GM12878 (cell line): Measurements from ENCODE around the gene FAM184B. TPM values are rescaled to one million over a fixed set of nuclear protein-coding genes. Genes with fewer than 3 reads are reported as not detected.

Source experiments
- ATAC-seq: fragments of 200-7000 bp; cut with Tn5 transposase; 3 replicates; pipeline ENCODE4 v1.9.1; 2020; ENCODE audit warnings: mild to moderate bottlenecking, moderate library complexity
- BruUV-seq: library from RNA; stranded (reverse); fragments of 400-500 nt; replicated peaks from 2 replicates; lab custom pipeline; 2021; lab: Mats Ljungman, UMichigan
- CTCF ChIA-PET: fragments of 300-600 bp; sonication (Branson Sonifier 250); formaldehyde crosslinking; extraction: SDS; loops from one replicate; lab custom pipeline; 2021; ENCODE audit warnings: inconsistent platforms; lab: Yijun Ruan, JAX
- POLR2A ChIA-PET: fragments of 350-600 bp; formaldehyde crosslinking; extraction: SDS; loops from one replicate; lab custom pipeline; 2021; ENCODE audit warnings: inconsistent platforms; lab: Charles Lee
- RAD21 ChIA-PET: fragments of 300-600 bp; sonication (Branson Sonifier 250); formaldehyde crosslinking; loops from one replicate; lab custom pipeline; 2023; ENCODE audit warnings: antibody characterized with exemption; ENCODE audit not compliant: unreplicated experiment; lab: Charles Lee
- SMC1A ChIA-PET: fragments of 300-600 bp; sonication (Branson Sonifier 250); formaldehyde crosslinking; loops from one replicate; lab custom pipeline; 2023; ENCODE audit not compliant: unreplicated experiment, uncharacterized antibody; lab: Charles Lee
- DNase-seq: peaks from one replicate; pipeline ENCODE4 v3.0.0-alpha.2; 2011; ENCODE audit warnings: low read depth, low spot score
- FAIRE-seq: peaks from 3 replicates; lab custom pipeline; 2011; peaks lifted over from hg19 to GRCh38; lab: Jason Lieb, UNC
- H2AFZ ChIP-seq: 2 replicates; pipeline ENCODE4 v1.6.0; 2011; ENCODE audit warnings: low read depth, low read length, control low read depth; ENCODE audit not compliant: control insufficient read depth
- H3K27ac ChIP-seq: 2 replicates; pipeline ENCODE4 v1.5.1; 2011; ENCODE audit warnings: control low read depth; ENCODE audit not compliant: control insufficient read depth, insufficient read depth
- H3K27me3 ChIP-seq, 2 experiments: replicated peaks in 1 of 2; 2 replicates each; pipeline versions ENCODE4 v1.6.0 to v1.6.1; 2011; ENCODE audit warnings: low read length in 1 of 2; ENCODE audit not compliant: control insufficient read depth in 2 of 2, insufficient read depth in 2 of 2
- H3K36me3 ChIP-seq, 2 experiments: 2 replicates each; pipeline ENCODE4 v1.5.1; 2011; ENCODE audit warnings: low read length in 1 of 2; ENCODE audit not compliant: control insufficient read depth in 2 of 2, insufficient read depth in 2 of 2
- H3K4me1 ChIP-seq: 2 replicates; pipeline ENCODE4 v1.6.1; 2011; ENCODE audit warnings: mild to moderate bottlenecking, low read length, moderate library complexity, mixed read lengths; ENCODE audit not compliant: control insufficient read depth, insufficient read depth
- H3K4me2 ChIP-seq: 2 replicates; pipeline ENCODE4 v1.6.0; 2011; ENCODE audit warnings: control low read depth; ENCODE audit not compliant: control insufficient read depth, insufficient read depth
- H3K4me3 ChIP-seq: fragments of 200-600 bp; sonication (generic); 2 replicates; pipeline ENCODE4 v1.5.1; 2016
- H3K79me2 ChIP-seq: 2 replicates; pipeline ENCODE4 v1.6.0; 2011; ENCODE audit warnings: low read length; ENCODE audit not compliant: control insufficient read depth, insufficient read depth
- H3K9ac ChIP-seq: 2 replicates; pipeline ENCODE4 v1.8.0; 2011; ENCODE audit warnings: low read length, control low read depth, mixed read lengths; ENCODE audit not compliant: control insufficient read depth, insufficient read depth
- H3K9me3 ChIP-seq: replicated peaks from 3 replicates; pipeline ENCODE4 v1.5.1; 2011; ENCODE audit warnings: mild to moderate bottlenecking, low read length; ENCODE audit not compliant: control insufficient read depth, insufficient read depth
- H4K20me1 ChIP-seq: 2 replicates; pipeline ENCODE4 v1.6.0; 2011; ENCODE audit not compliant: control insufficient read depth, insufficient read depth
- CBFB ChIP-seq: IDR thresholded peaks from 2 replicates; pipeline ENCODE4 v1.6.1; 2016; ENCODE audit warnings: antibody characterized with exemption, low read depth
- CHD1 ChIP-seq: IDR thresholded peaks from 2 replicates; pipeline ENCODE4 v1.6.1; 2012; ENCODE audit warnings: low read depth, low read length, improper control_type of control experiment
- CREB1 ChIP-seq: IDR thresholded peaks from 2 replicates; pipeline ENCODE4 v1.6.1; 2012; ENCODE audit warnings: low read depth, mild to moderate bottlenecking, inconsistent platforms
- HDGF ChIP-seq: fragments of 450-650 bp; IDR thresholded peaks from 2 replicates; pipeline ENCODE4 v1.6.1; 2016; ENCODE audit warnings: antibody characterized with exemption
- IKZF2 ChIP-seq, 2 experiments: fragments of 450-650 bp; IDR thresholded peaks; 2 replicates each; pipeline ENCODE4 v1.6.1; 2017; ENCODE audit warnings: mild to moderate bottlenecking in 2 of 2, moderate library complexity in 2 of 2
- NFXL1 ChIP-seq: fragments of 450-650 bp; IDR thresholded peaks from 2 replicates; pipeline ENCODE4 v1.6.1; 2017; ENCODE audit warnings: antibody characterized with exemption, mild to moderate bottlenecking, borderline replicate concordance
- NFYA ChIP-seq: IDR thresholded peaks from 2 replicates; pipeline ENCODE4 v1.6.1; 2011; ENCODE audit warnings: low read depth, mild to moderate bottlenecking, low read length, improper control_type of control experiment, borderline replicate concordance
- POLR2A ChIP-seq: IDR thresholded peaks from 2 replicates; pipeline ENCODE4 v1.6.1; 2011; ENCODE audit warnings: low read depth, mild to moderate bottlenecking, low read length
- SIN3A ChIP-seq: IDR thresholded peaks from 2 replicates; pipeline ENCODE4 v1.6.1; 2012; ENCODE audit warnings: low read depth, low read length, improper control_type of control experiment
- SMAD1 ChIP-seq: fragments of 450-650 bp; IDR thresholded peaks from 2 replicates; pipeline ENCODE4 v1.6.1; 2018; ENCODE audit warnings: mild to moderate bottlenecking, low read depth; ENCODE audit not compliant: partially characterized antibody
- STAT1 ChIP-seq: fragments of 450-650 bp; conservative IDR thresholded peaks from 2 replicates; pipeline ENCODE4 v1.6.1; 2014; ENCODE audit warnings: antibody characterized with exemption, mild to moderate bottlenecking
- WRNIP1 ChIP-seq: IDR thresholded peaks from 2 replicates; pipeline ENCODE4 v1.6.1; 2011; ENCODE audit warnings: low read depth, low read length, improper control_type of control experiment, borderline replicate concordance
- WGBS: methylation state at CpG from one replicate; pipeline ENCODE4 v1.1.6; 2016; ENCODE audit warnings: low lambda C conversion rate; ENCODE audit not compliant: insufficient replicate concordance, insufficient coverage; ENCODE audit errors: missing lambda C conversion rate; 5-methylcytosine and 5-hydroxymethylcytosine counted together
- in situ Hi-C: fragments of 300-500 bp; cut with MboI; formaldehyde crosslinking; loops from 9 replicates; pipeline ENCODE4 v1.14.3; 2018; ENCODE audit warnings: mixed read lengths
- intact Hi-C: fragments of 100-400 bp; cut with micrococcal nuclease; formaldehyde crosslinking; loops from one replicate; pipeline ENCODE4 v1.14.2; 2022; ENCODE audit not compliant: unreplicated experiment
- polyA plus RNA-seq, 11 experiments: library from polyadenylated mRNA; depleted of rRNA in 4 of 11; unstranded in 6 of 11; stranded (reverse) in 5 of 11; fragments of >200 nt; fragmentation: Nextera tagmentation in 4 of 11; fragmentation: Illumina TruSeq in 1 of 11; extraction: Ambion mirVana in 4 of 11; extraction: Trizol in 1 of 11; gene quantifications; 1 replicate in 1 of 11; 2 replicates in 10 of 11; pipeline versions ENCODE4 v1.2.1 to v1.2.3, GENCODE V29; 2011 to 2016; ENCODE audit warnings: inconsistent platforms in 2 of 11, missing spikeins in 2 of 11, low read depth in 1 of 11
- total RNA-seq, 4 experiments: library from RNA; depleted of rRNA in 3 of 4; stranded (reverse); fragments of >200 nt in 3 of 4; fragmentation: Illumina TruSeq in 1 of 4; extraction: Trizol in 1 of 4; gene quantifications; 2 replicates each; pipeline versions ENCODE4 v1.2.1 to v1.2.3, GENCODE V29; 2013 to 2021
- TF ChIP-seq, protein P1 (sequence below): IDR thresholded peaks from 2 replicates; pipeline ENCODE4 v1.6.1; 2011; ENCODE audit warnings: low read depth, mild to moderate bottlenecking, low read length, moderate library complexity, borderline replicate concordance; ENCODE audit errors: extremely low read depth
- TF ChIP-seq, protein P2 (sequence below): IDR thresholded peaks from 2 replicates; pipeline ENCODE4 v1.6.1; 2012; ENCODE audit warnings: mild to moderate bottlenecking, low read depth, low read length
- TF ChIP-seq, protein P3 (sequence below): IDR thresholded peaks from 2 replicates; pipeline ENCODE4 v1.6.1; 2012; ENCODE audit warnings: low read length, inconsistent platforms

FAM184B gene
- total and polyA plus RNA-seq, 10 of the 15 experiments (the other 5 are each of a cell fraction or from before 2014, with no cell fraction given): under 0.01 TPM; not detected in 9

DNA sequence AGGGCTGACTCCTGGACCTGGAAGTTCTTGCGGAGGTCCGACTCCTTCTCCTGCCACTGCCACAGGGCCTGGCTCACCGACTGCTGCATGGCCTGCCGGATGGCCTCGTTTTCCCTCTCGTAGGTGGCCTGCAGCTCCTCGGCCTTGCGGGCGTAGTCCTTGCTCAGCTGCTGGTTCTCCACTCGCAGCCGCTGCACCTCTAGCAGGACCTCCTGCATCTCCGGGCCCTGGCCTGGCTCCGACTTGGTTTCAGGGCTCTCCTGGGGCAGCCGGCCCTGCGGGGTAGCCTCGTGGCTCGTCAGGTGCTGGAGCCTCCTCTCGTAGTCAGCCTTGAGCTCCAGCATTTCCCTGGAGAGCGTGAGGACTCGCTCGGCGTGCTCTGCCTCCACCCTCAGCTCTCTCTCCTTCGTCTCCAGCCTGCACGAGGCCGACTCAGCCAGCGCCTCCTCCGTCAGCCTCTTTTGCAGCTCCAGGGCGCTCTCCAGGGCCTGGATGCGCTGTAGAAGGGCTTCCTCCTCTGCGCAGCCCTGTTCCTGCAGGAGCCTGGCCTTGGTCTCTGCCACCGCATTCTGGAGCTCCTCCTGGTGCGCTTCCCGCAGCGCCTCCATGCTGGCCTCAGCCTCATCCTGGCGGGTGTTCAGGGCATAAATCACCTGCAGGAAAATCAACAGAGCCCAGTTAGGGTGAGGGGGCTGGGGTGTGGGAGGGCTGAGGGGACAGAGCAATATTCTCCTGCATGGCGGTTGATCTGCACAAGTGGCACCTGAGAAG lies 72.2 kb downstream of the FAM184B start:
- ChIA-PET RAD21 (no interaction called here), SMC1A (no interaction called here), POLR2A (no interaction called here), CTCF (no interaction called here)
- intact Hi-C loops (no loop called here), in situ Hi-C loops (no loop called here)
- BruUV-seq: no TSS peak
- ATAC-seq (no peak), DNase-seq (no peak), FAIRE-seq (no peak)
- no peak overlapping the region for H3K9ac ChIP-seq
- H2AFZ ChIP-seq: no peak overlapping the region
- WGBS: 47% methylated on average over 33 of the region's 36 CpGs
- no peak overlapping the region for H3K4me2 ChIP-seq
- H3K4me1 ChIP-seq: no peaks in the 10 kb centered on the region
- no peaks in the 10 kb centered on the region for H3K36me3 ChIP-seq
- no peaks in the 10 kb centered on the region for H3K27me3 ChIP-seq
- no peaks in the 10 kb centered on the region for H3K79me2 ChIP-seq
- H3K27ac ChIP-seq: no peak overlapping the region
- no peaks in the 10 kb centered on the region for H3K9me3 ChIP-seq
- H4K20me1 ChIP-seq: no peaks in the 10 kb centered on the region
- no peak overlapping the region for H3K4me3 ChIP-seq
- TF ChIP-seq SIN3A (no peak), POLR2A (no peak), CHD1 (no peak), NFXL1 (no peak), SMAD1 (no peak), IKZF2 (IDR thresholded peaks at IDR 0.05) (no peak), CBFB (no peak), WRNIP1 (no peak), NFYA (no peak), CREB1 (no peak), HDGF (no peak), STAT1 (no peak)
- TF ChIP-seq, protein P1, sequence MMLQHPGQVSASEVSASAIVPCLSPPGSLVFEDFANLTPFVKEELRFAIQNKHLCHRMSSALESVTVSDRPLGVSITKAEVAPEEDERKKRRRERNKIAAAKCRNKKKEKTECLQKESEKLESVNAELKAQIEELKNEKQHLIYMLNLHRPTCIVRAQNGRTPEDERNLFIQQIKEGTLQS: no peak
- TF ChIP-seq, protein P2, sequence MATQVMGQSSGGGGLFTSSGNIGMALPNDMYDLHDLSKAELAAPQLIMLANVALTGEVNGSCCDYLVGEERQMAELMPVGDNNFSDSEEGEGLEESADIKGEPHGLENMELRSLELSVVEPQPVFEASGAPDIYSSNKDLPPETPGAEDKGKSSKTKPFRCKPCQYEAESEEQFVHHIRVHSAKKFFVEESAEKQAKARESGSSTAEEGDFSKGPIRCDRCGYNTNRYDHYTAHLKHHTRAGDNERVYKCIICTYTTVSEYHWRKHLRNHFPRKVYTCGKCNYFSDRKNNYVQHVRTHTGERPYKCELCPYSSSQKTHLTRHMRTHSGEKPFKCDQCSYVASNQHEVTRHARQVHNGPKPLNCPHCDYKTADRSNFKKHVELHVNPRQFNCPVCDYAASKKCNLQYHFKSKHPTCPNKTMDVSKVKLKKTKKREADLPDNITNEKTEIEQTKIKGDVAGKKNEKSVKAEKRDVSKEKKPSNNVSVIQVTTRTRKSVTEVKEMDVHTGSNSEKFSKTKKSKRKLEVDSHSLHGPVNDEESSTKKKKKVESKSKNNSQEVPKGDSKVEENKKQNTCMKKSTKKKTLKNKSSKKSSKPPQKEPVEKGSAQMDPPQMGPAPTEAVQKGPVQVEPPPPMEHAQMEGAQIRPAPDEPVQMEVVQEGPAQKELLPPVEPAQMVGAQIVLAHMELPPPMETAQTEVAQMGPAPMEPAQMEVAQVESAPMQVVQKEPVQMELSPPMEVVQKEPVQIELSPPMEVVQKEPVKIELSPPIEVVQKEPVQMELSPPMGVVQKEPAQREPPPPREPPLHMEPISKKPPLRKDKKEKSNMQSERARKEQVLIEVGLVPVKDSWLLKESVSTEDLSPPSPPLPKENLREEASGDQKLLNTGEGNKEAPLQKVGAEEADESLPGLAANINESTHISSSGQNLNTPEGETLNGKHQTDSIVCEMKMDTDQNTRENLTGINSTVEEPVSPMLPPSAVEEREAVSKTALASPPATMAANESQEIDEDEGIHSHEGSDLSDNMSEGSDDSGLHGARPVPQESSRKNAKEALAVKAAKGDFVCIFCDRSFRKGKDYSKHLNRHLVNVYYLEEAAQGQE: no peak
- TF ChIP-seq, protein P3, sequence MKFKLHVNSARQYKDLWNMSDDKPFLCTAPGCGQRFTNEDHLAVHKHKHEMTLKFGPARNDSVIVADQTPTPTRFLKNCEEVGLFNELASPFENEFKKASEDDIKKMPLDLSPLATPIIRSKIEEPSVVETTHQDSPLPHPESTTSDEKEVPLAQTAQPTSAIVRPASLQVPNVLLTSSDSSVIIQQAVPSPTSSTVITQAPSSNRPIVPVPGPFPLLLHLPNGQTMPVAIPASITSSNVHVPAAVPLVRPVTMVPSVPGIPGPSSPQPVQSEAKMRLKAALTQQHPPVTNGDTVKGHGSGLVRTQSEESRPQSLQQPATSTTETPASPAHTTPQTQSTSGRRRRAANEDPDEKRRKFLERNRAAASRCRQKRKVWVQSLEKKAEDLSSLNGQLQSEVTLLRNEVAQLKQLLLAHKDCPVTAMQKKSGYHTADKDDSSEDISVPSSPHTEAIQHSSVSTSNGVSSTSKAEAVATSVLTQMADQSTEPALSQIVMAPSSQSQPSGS: no peak
